GM06990 (cell line): ENCODE data around the gene CNTN5.

Experiments
- DNase-seq: peaks from one replicate; pipeline ENCODE4 v3.0.0-alpha.2; 2011; ENCODE audit not compliant: insufficient read length; ENCODE audit errors: extremely low read depth
- H3K27me3 ChIP-seq: replicated peaks from 2 replicates; pipeline ENCODE4 v1.6.0; 2011; ENCODE audit warnings: low read length; ENCODE audit not compliant: control insufficient read depth, insufficient read depth
- H3K36me3 ChIP-seq: 2 replicates; pipeline ENCODE4 v1.5.1; 2011; ENCODE audit warnings: low read length; ENCODE audit not compliant: control insufficient read depth, insufficient read depth
- H3K4me3 ChIP-seq: replicated peaks from 2 replicates; pipeline ENCODE4 v1.5.1; 2011; ENCODE audit warnings: low read depth, mild to moderate bottlenecking, control low read depth, low read length
- TF ChIP-seq, protein P1 (sequence below): IDR thresholded peaks from 2 replicates; pipeline ENCODE4 v1.5.1; 2011; ENCODE audit warnings: low read length, control low read depth, mild to moderate bottlenecking, inconsistent platforms; ENCODE audit not compliant: insufficient read depth, poor library complexity, severe bottlenecking

CNTN5 gene

DNA sequence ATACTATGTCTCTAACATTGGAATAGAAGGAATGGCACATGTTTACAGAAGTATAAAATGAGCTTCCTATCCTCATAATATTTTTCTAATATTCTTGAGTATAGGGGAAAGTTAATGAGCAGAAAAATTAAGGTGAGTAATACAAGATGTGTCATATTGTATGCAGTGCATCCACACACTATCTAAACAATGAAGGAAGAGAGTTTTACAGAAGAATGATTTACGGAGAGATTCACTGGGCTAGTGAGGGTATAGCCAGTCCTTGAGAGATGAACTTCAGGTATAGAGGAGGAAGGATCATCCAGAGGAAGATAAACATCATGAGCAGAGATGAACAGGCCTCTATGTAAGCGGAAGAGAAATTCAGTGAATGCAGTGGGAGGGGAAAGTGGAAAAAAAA, 569.0 kb downstream of the CNTN5 start:
- TF ChIP-seq, protein P1, sequence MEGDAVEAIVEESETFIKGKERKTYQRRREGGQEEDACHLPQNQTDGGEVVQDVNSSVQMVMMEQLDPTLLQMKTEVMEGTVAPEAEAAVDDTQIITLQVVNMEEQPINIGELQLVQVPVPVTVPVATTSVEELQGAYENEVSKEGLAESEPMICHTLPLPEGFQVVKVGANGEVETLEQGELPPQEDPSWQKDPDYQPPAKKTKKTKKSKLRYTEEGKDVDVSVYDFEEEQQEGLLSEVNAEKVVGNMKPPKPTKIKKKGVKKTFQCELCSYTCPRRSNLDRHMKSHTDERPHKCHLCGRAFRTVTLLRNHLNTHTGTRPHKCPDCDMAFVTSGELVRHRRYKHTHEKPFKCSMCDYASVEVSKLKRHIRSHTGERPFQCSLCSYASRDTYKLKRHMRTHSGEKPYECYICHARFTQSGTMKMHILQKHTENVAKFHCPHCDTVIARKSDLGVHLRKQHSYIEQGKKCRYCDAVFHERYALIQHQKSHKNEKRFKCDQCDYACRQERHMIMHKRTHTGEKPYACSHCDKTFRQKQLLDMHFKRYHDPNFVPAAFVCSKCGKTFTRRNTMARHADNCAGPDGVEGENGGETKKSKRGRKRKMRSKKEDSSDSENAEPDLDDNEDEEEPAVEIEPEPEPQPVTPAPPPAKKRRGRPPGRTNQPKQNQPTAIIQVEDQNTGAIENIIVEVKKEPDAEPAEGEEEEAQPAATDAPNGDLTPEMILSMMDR = no peak
- Histone ChIP-seq H3K27me3 (no peaks in the 10 kb centered on the region), H3K4me3 (no peak overlapping the region), H3K36me3 (no peaks in the 10 kb centered on the region)
- no peak for DNase-seq

DNA sequence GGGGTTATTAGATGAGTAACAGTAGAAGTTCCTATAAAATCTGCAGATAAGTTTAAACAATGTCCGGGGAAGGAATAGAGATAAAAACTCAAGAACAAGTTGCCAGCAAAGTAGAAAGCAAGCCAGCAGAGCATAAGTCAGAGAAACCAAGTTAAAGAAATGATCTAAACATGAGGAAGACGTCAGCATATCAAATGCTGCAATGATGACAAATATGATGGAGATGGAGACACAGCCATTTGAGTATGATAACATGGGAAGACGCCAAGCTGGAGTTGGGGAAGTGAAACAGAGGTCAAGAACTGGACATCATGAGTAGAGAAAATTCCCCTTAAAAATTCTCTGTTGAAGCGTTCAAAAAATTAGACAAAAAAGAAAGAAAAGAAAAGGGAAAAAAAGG, 571.5 kb downstream of the CNTN5 start:
- TF ChIP-seq, protein P1 = no peak
- Histone ChIP-seq H3K27me3 (no peaks in the 10 kb centered on the region), H3K36me3 (no peaks in the 10 kb centered on the region), H3K4me3 (no peak overlapping the region)
- DNase-seq = no peak

- H3K36me3 ChIP-seq = no peaks in the 10 kb centered on the region
- no peak for DNase-seq
- H3K4me3 ChIP-seq = no peak overlapping the region
- TF ChIP-seq, protein P1 = no peak
- H3K27me3 ChIP-seq = no peaks in the 10 kb centered on the region
These were observed 572.4 kb downstream of the CNTN5 start for GRCh38 chr11:99593197-99593596.

DNA sequence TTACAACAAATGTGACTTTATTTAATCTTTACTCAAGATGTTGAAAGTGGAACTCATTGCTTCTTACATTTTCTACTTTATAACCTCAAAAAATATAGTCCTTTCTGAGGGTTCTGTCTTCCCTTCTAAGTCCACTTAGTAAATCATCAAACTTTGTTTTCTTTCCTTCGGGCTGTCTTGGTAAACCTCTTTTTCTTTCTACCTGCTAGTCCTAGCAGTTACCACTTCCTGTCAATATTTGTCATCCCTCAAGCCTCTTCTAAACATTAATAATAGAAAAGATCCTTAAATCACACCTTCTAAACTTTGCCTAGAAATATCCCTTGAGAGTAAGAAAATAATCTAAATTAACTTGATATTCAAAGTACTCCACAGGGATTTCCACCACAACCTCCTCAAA, 580.4 kb downstream of the CNTN5 start:
- Histone ChIP-seq H3K36me3 (no peaks in the 10 kb centered on the region), H3K27me3 (no peaks in the 10 kb centered on the region), H3K4me3 (no peak overlapping the region)
- TF ChIP-seq, protein P1 = no peak
- DNase-seq = no peak

GRCh38 chr11:99614352-99614751, 593.6 kb downstream of the CNTN5 start:
- Histone ChIP-seq H3K4me3 (no peak overlapping the region), H3K36me3 (no peaks in the 10 kb centered on the region), H3K27me3 (no peaks in the 10 kb centered on the region; the same call in 1 of the 2 replicates)
- TF ChIP-seq, protein P1 = no peak
- DNase-seq = no peak

DNA sequence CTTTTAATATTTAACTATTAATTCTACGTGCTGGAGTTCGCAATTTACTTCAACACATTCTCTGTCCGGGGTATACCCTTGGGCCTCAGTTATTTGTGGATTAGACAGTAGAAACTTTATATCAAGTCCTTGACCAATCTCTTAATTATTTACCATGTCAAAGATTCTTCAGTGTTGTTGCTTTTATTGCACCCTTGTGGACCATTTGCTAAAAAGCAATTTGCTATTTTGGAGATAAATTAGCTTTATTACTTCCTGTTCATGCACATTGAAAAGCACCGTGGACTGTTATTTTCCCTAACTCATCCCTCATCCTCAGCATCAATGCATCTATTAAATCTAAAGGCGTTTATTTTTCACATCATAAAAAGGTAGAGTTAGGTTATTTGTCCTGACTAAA, 609.9 kb downstream of the CNTN5 start:
- H3K4me3 ChIP-seq = no peak overlapping the region
- DNase-seq = no peak
- H3K27me3 ChIP-seq = no peaks in the 10 kb centered on the region
- TF ChIP-seq, protein P1 = no peak
- no peaks in the 10 kb centered on the region for H3K36me3 ChIP-seq
